GM23338 (cell line): ENCODE data around the gene FGFBP1. TPM values are rescaled to one million over a fixed set of nuclear protein-coding genes. Genes with fewer than 3 reads are reported as not detected.

Experiments used
- ATAC-seq: fragments of 200-7000 bp; cut with Tn5 transposase; 3 replicates; pipeline ENCODE4 v1.9.1; 2020
- DNase-seq: peaks from one replicate; pipeline ENCODE4 v3.0.0-alpha.2; 2015; ENCODE audit warnings: low spot score
- H2AFZ ChIP-seq: fragments of 200-600 bp; sonication (generic); 2 replicates; pipeline ENCODE4 v1.8.0; 2016; ENCODE audit warnings: antibody characterized with exemption, mild to moderate bottlenecking, moderate library complexity
- H3F3A ChIP-seq: fragments of 200-600 bp; sonication (generic); replicated peaks from 2 replicates; pipeline ENCODE4 v1.8.0; 2017; ENCODE audit warnings: antibody characterized with exemption, mixed run types, low read depth
- H3K27ac ChIP-seq: fragments of 200-600 bp; sonication (generic); 2 replicates; pipeline ENCODE4 v1.6.1; 2016; ENCODE audit warnings: low read depth
- H3K27me3 ChIP-seq: fragments of 200-600 bp; sonication (generic); 2 replicates; pipeline ENCODE4 v1.8.0; 2016; ENCODE audit warnings: mild to moderate bottlenecking, mixed run types, moderate library complexity; ENCODE audit not compliant: insufficient read depth
- H3K36me3 ChIP-seq: fragments of 200-600 bp; sonication (generic); 2 replicates; pipeline ENCODE4 v1.8.0; 2016; ENCODE audit warnings: mild to moderate bottlenecking; ENCODE audit not compliant: insufficient read depth
- H3K4me1 ChIP-seq: fragments of 200-600 bp; sonication (generic); 2 replicates; pipeline ENCODE4 v1.8.0; 2016; ENCODE audit warnings: mild to moderate bottlenecking, moderate library complexity; ENCODE audit not compliant: insufficient read depth
- H3K4me2 ChIP-seq: fragments of 200-600 bp; sonication (generic); 2 replicates; pipeline ENCODE4 v1.7.1; 2017; ENCODE audit warnings: mixed run types
- H3K4me3 ChIP-seq: fragments of 200-600 bp; sonication (generic); 2 replicates; pipeline ENCODE4 v1.6.1; 2016; ENCODE audit warnings: mixed run types
- H3K79me2 ChIP-seq: fragments of 200-600 bp; sonication (generic); replicated peaks from 2 replicates; pipeline ENCODE4 v1.8.0; 2017; ENCODE audit warnings: mild to moderate bottlenecking; ENCODE audit not compliant: insufficient read depth
- H3K9me2 ChIP-seq: fragments of 200-600 bp; sonication (generic); 2 replicates; pipeline ENCODE4 v1.8.0; 2017; ENCODE audit not compliant: insufficient read depth
- H4K20me1 ChIP-seq: fragments of 200-600 bp; sonication (generic); replicated peaks from 2 replicates; pipeline ENCODE4 v1.8.0; 2017; ENCODE audit warnings: mild to moderate bottlenecking; ENCODE audit not compliant: insufficient read depth
- H3K27ac Mint-ChIP-seq: 2 replicates; pipeline ENCODE4 v1.8.0; 2020; ENCODE audit warnings: inconsistent platforms, mild to moderate bottlenecking, moderate library complexity, mixed read lengths
- H3K27me3 Mint-ChIP-seq: 3 replicates; pipeline ENCODE4 v1.8.0; 2022; ENCODE audit warnings: low read depth, mild to moderate bottlenecking, moderate library complexity, mixed read lengths, inconsistent platforms; ENCODE audit not compliant: insufficient read depth, poor library complexity
- H3K36me3 Mint-ChIP-seq: 3 replicates; pipeline ENCODE4 v1.8.0; 2021; ENCODE audit warnings: low read depth, mild to moderate bottlenecking, inconsistent platforms, moderate library complexity, mixed read lengths
- H3K4me1 Mint-ChIP-seq: 3 replicates; pipeline ENCODE4 v1.8.0; 2020; ENCODE audit warnings: mild to moderate bottlenecking, inconsistent platforms, mixed read lengths
- H3K4me3 Mint-ChIP-seq: 3 replicates; pipeline ENCODE4 v1.8.0; 2021; ENCODE audit warnings: moderate library complexity, mild to moderate bottlenecking, inconsistent platforms, mixed read lengths
- H3K9me3 Mint-ChIP-seq: 3 replicates; pipeline ENCODE4 v1.8.0; 2020; ENCODE audit warnings: moderate library complexity, mild to moderate bottlenecking, inconsistent platforms, mixed read lengths
- CREB1 ChIP-seq: fragments of 250-450 bp; sonication (Bioruptor Pico); IDR thresholded peaks from 2 replicates; pipeline ENCODE4 v1.5.0; 2020; ENCODE audit warnings: low read depth, mild to moderate bottlenecking, moderate library complexity
- CTCF ChIP-seq, 2 experiments: fragments of 200-600 bp in 1 of 2; sonication (generic) in 1 of 2; conservative IDR thresholded peaks; 2 replicates each; pipeline versions ENCODE4 v1.5.1 to v1.6.1; 2016 to 2017; ENCODE audit warnings: antibody characterized with exemption in 2 of 2, low read depth in 2 of 2, mild to moderate bottlenecking in 2 of 2, moderate library complexity in 1 of 2
- ETS1 ChIP-seq: IDR thresholded peaks from 2 replicates; pipeline ENCODE4 v1.6.1; 2016; ENCODE audit warnings: antibody characterized with exemption
- EZH2 ChIP-seq: fragments of 200-600 bp; sonication (generic); IDR thresholded peaks from one replicate; pipeline ENCODE4 v1.8.0; 2017; ENCODE audit warnings: antibody characterized with exemption, mild to moderate bottlenecking, low read depth; ENCODE audit not compliant: unreplicated experiment
- EZH2phosphoT487 ChIP-seq: fragments of 200-600 bp; sonication (generic); IDR thresholded peaks from one replicate; pipeline ENCODE4 v1.8.1; 2018; ENCODE audit warnings: antibody characterized with exemption; ENCODE audit not compliant: unreplicated experiment
- JUNB ChIP-seq: IDR thresholded peaks from one replicate; pipeline ENCODE4 v1.6.1; 2016; ENCODE audit warnings: antibody characterized with exemption; ENCODE audit not compliant: unreplicated experiment
- NANOG ChIP-seq: IDR thresholded peaks from 2 replicates; pipeline ENCODE4 v1.6.1; 2016; ENCODE audit warnings: antibody characterized with exemption, borderline replicate concordance
- POLR2AphosphoS5 ChIP-seq: IDR thresholded peaks from 2 replicates; pipeline ENCODE4 v1.6.1; 2016; ENCODE audit warnings: antibody characterized with exemption, low read depth
- REST ChIP-seq: IDR thresholded peaks from one replicate; pipeline ENCODE4 v1.6.1; 2018; ENCODE audit warnings: antibody characterized with exemption; ENCODE audit not compliant: unreplicated experiment
- STAT1 ChIP-seq: IDR thresholded peaks from one replicate; pipeline ENCODE4 v1.6.1; 2016; ENCODE audit warnings: antibody characterized with exemption; ENCODE audit not compliant: unreplicated experiment
- ZNF114 ChIP-seq: fragments of 250-450 bp; sonication (Bioruptor Pico); IDR thresholded peaks from 2 replicates; pipeline ENCODE4 v1.5.0; 2020; ENCODE audit warnings: mild to moderate bottlenecking, moderate library complexity
- ZNF331 ChIP-seq: fragments of 250-450 bp; sonication (Bioruptor Pico); IDR thresholded peaks from 2 replicates; pipeline ENCODE4 v1.5.0; 2020; ENCODE audit warnings: low read depth, mild to moderate bottlenecking, moderate library complexity
- ZNF462 ChIP-seq: fragments of 250-450 bp; sonication (Bioruptor Pico); IDR thresholded peaks from 2 replicates; pipeline ENCODE4 v1.5.0; 2020; ENCODE audit warnings: mild to moderate bottlenecking, moderate library complexity
- long read RNA-seq: library from polyadenylated mRNA; unstranded; transcript quantifications from one replicate; pipeline ENCODE4 v2.0.0, GENCODE V29; 2020; ENCODE audit not compliant: unreplicated experiment
- polyA plus RNA-seq: library from polyadenylated mRNA; unstranded; fragments of >200 nt; fragmentation: Nextera tagmentation; extraction: Ambion mirVana; gene quantifications from 2 replicates; pipeline ENCODE4 v1.2.1, GENCODE V29; 2016
- total RNA-seq: library from RNA; depleted of rRNA; stranded (reverse); fragments of >200 nt; shearing (Covaris generic); gene quantifications from 2 replicates; pipeline ENCODE4 v1.2.3, GENCODE V29; 2014; rRNA removed

FGFBP1 gene
- total RNA-seq = not detected in 2 replicates
- 0.15 and 0.42 TPM in 2 replicates for polyA plus RNA-seq
- long read RNA-seq, partial matches to known transcripts = 1 of 1 reads
- long read RNA-seq, other reads (novel, unspliced or antisense) = 0 of 1 reads

- H3K4me1 Mint-ChIP-seq = peaks cover 10% of the 10 kb centered on the region
- peak within 1 kb of the TSS; percentile 3; the same call in 1 of the 2 replicates for H3K27ac Mint-ChIP-seq
- no peaks in the 10 kb centered on the region for H3K4me1 ChIP-seq
- H2AFZ ChIP-seq = peak within 1 kb of the TSS; percentile 98
- no peak within 1 kb of the TSS for H3K4me3 ChIP-seq
- no peaks in the 10 kb centered on the region for H3K36me3 Mint-ChIP-seq
- H3K4me3 Mint-ChIP-seq = no peak within 1 kb of the TSS
- no peaks in the 10 kb centered on the region for H3F3A ChIP-seq
- H3K9me2 ChIP-seq = no peaks in the 10 kb centered on the region
- ATAC-seq (no peak), DNase-seq (no peak)
- 0 out of 2 replicates have a peak within 1 kb of the TSS, but pooled peaks have one; percentile 8 for H3K4me2 ChIP-seq
- TF ChIP-seq EZH2 = no peak
- TF ChIP-seq POLR2AphosphoS5 = no peak
- no peak for TF ChIP-seq REST
- no peak for TF ChIP-seq CREB1 (CRISPR knock-in tag)
- no peak for TF ChIP-seq JUNB
- no peak for TF ChIP-seq NANOG
- no peak for TF ChIP-seq ZNF462 (CRISPR knock-in tag)
- TF ChIP-seq STAT1 = no peak
- no peak for TF ChIP-seq ZNF114 (CRISPR knock-in tag)
- TF ChIP-seq EZH2phosphoT487 = no peak
- no peak for TF ChIP-seq ETS1
- no peak for TF ChIP-seq ZNF331 (CRISPR knock-in tag)
- no peak for TF ChIP-seq CTCF (conservative IDR thresholded peaks at IDR 0.05; ENCODE audit: low read depth in 2 of 2)
- no peaks in the 10 kb centered on the region for H3K9me3 Mint-ChIP-seq
- H4K20me1 ChIP-seq = no peaks in the 10 kb centered on the region
- H3K27me3 Mint-ChIP-seq = peaks cover 7% of the 10 kb centered on the region
- no peaks in the 10 kb centered on the region for H3K36me3 ChIP-seq
- no peaks in the 10 kb centered on the region for H3K79me2 ChIP-seq
- H3K27ac ChIP-seq = no peak within 1 kb of the TSS
- H3K27me3 ChIP-seq = no peaks in the 10 kb centered on the region
Measured at GRCh38 chr4:15938640-15939039, at the start of gene FGFBP1. Gene FGFBP1, minus strand, starts transcription at chr4:15938740. Its CDS starts 2,108 bp downstream, at chr4:15936632.
